Endodermal cell (in vitro differentiated cells): ENCODE data around the gene AKT3. TPM values are rescaled to one million over a fixed set of nuclear protein-coding genes. Genes with fewer than 3 reads are reported as not detected.
A peak's percentile ranks its signal among the peaks of the same experiment; 100 is the strongest.

Source experiments
- DNase-seq: peaks from one replicate; pipeline ENCODE4 v3.0.0-alpha.2; 2017
- H3K27ac ChIP-seq: 2 replicates; pipeline ENCODE4 v1.5.1; 2013; ENCODE audit warnings: mild to moderate bottlenecking, low read depth, low read length, moderate library complexity
- H3K27me3 ChIP-seq: 2 replicates; pipeline ENCODE4 v1.6.1; 2013; ENCODE audit warnings: mild to moderate bottlenecking, low read length, moderate library complexity; ENCODE audit not compliant: insufficient read depth, control insufficient read depth, poor library complexity, severe bottlenecking
- H3K36me3 ChIP-seq: 2 replicates; pipeline ENCODE4 v1.7.0; 2013; ENCODE audit warnings: mild to moderate bottlenecking, low read length, moderate library complexity; ENCODE audit not compliant: control insufficient read depth, insufficient read depth
- H3K4me1 ChIP-seq: one replicate; pipeline ENCODE4 v1.7.0; 2013; ENCODE audit warnings: low read length; ENCODE audit not compliant: control insufficient read depth, insufficient read depth
- H3K4me3 ChIP-seq: 2 replicates; pipeline ENCODE4 v1.5.1; 2013; ENCODE audit warnings: mild to moderate bottlenecking, low read length, moderate library complexity
- H3K9ac ChIP-seq: 2 replicates; pipeline ENCODE4 v1.6.1; 2013; ENCODE audit warnings: mild to moderate bottlenecking, low read length, moderate library complexity; ENCODE audit not compliant: poor library complexity, severe bottlenecking; ENCODE audit errors: extremely low read depth
- H3K9me3 ChIP-seq: 2 replicates; pipeline ENCODE4 v1.6.1; 2013; ENCODE audit warnings: mild to moderate bottlenecking, low read length, moderate library complexity; ENCODE audit not compliant: control insufficient read depth
- H3K27ac Mint-ChIP-seq: 2 replicates; pipeline ENCODE4 v1.8.0; 2020; ENCODE audit warnings: mixed read lengths
- H3K27me3 Mint-ChIP-seq: 2 replicates; pipeline ENCODE4 v1.8.0; 2021; ENCODE audit warnings: mild to moderate bottlenecking, mixed read lengths; ENCODE audit not compliant: insufficient read depth
- H3K36me3 Mint-ChIP-seq: 2 replicates; pipeline ENCODE4 v1.8.0; 2020; ENCODE audit warnings: low read depth, mixed read lengths
- H3K4me1 Mint-ChIP-seq: 2 replicates; pipeline ENCODE4 v1.8.0; 2020; ENCODE audit warnings: mixed read lengths
- H3K4me3 Mint-ChIP-seq: 2 replicates; pipeline ENCODE4 v1.8.0; 2020; ENCODE audit warnings: mild to moderate bottlenecking, moderate library complexity, mixed read lengths
- H3K9me3 Mint-ChIP-seq: 2 replicates; pipeline ENCODE4 v1.8.0; 2020; ENCODE audit warnings: mild to moderate bottlenecking, mixed read lengths
- WGBS, 2 experiments: methylation state at CpG; one replicate each; pipeline versions ENCODE4 v1.1.5 to v1.1.7; 2013; ENCODE audit warnings: missing lambda C conversion rate in 2 of 2, mixed read lengths in 1 of 2; ENCODE audit not compliant: insufficient coverage in 1 of 2, insufficient read length in 1 of 2; 5-methylcytosine and 5-hydroxymethylcytosine counted together
- total RNA-seq, 2 donors: library from RNA; stranded (reverse); fragmentation: NEBNext Ultra II Directional in 1 of 2; extraction: Animal tissue kit (Norgen Biotek cat#: 25700) in 1 of 2; gene quantifications; 2 replicates in 1 of 2; 3 replicates in 1 of 2; pipeline ENCODE4 v1.2.1, GENCODE V29; 2021
- TF ChIP-seq, protein P1 (sequence below): fragments of 200-600 bp; sonication (generic); conservative IDR thresholded peaks from 2 replicates; pipeline ENCODE4 v1.5.0; 2021; ENCODE audit warnings: antibody characterized with exemption, mild to moderate bottlenecking

AKT3 gene
- total RNA-seq, 2 donors from 2014 or later, result 38.2 to 49.1 TPM

DNA sequence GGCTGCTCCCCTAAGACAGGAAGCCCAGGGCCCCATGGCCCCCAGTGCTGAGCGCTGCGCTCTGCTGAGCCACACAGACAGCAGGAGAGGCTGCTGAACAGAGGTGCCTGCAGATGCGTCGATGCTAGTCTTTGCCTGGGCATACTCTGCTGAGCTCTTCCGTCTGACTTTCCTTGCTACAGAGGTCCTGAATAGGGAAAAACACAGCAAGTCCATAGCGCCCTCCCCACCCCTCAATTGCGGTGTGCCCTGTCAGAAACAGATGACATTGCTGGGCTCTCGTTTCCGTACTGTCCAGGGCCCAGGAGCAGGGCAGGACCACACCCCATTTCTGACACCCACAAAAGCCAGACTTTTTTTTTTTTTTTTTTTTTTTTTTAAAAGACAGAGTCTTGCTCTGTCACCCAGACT lies 341.7 kb downstream of the AKT3 start:
- H3K36me3 Mint-ChIP-seq, result peaks cover 19% of the 10 kb centered on the region
- Histone ChIP-seq H3K27me3 (no peaks in the 10 kb centered on the region), H3K4me3 (no peak overlapping the region), H3K27ac (peak overlapping the region; percentile 52), H3K9ac (no peak overlapping the region), H3K4me1 (no peaks in the 10 kb centered on the region), H3K9me3 (no peaks in the 10 kb centered on the region), H3K36me3 (no peaks in the 10 kb centered on the region)
- DNase-seq, result peak; percentile 52
- TF ChIP-seq, protein P1, sequence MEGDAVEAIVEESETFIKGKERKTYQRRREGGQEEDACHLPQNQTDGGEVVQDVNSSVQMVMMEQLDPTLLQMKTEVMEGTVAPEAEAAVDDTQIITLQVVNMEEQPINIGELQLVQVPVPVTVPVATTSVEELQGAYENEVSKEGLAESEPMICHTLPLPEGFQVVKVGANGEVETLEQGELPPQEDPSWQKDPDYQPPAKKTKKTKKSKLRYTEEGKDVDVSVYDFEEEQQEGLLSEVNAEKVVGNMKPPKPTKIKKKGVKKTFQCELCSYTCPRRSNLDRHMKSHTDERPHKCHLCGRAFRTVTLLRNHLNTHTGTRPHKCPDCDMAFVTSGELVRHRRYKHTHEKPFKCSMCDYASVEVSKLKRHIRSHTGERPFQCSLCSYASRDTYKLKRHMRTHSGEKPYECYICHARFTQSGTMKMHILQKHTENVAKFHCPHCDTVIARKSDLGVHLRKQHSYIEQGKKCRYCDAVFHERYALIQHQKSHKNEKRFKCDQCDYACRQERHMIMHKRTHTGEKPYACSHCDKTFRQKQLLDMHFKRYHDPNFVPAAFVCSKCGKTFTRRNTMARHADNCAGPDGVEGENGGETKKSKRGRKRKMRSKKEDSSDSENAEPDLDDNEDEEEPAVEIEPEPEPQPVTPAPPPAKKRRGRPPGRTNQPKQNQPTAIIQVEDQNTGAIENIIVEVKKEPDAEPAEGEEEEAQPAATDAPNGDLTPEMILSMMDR, result no peak
- no peaks in the 10 kb centered on the region for H3K27me3 Mint-ChIP-seq
- H3K4me3 Mint-ChIP-seq, result no peak overlapping the region
- WGBS, 2 experiments, result 89 to 90% methylated on average over 7 to 9 of the region's 9 CpGs
- H3K27ac Mint-ChIP-seq, result no peak overlapping the region
- H3K4me1 Mint-ChIP-seq, result peaks cover 23% of the 10 kb centered on the region
- H3K9me3 Mint-ChIP-seq, result no peaks in the 10 kb centered on the region

DNA sequence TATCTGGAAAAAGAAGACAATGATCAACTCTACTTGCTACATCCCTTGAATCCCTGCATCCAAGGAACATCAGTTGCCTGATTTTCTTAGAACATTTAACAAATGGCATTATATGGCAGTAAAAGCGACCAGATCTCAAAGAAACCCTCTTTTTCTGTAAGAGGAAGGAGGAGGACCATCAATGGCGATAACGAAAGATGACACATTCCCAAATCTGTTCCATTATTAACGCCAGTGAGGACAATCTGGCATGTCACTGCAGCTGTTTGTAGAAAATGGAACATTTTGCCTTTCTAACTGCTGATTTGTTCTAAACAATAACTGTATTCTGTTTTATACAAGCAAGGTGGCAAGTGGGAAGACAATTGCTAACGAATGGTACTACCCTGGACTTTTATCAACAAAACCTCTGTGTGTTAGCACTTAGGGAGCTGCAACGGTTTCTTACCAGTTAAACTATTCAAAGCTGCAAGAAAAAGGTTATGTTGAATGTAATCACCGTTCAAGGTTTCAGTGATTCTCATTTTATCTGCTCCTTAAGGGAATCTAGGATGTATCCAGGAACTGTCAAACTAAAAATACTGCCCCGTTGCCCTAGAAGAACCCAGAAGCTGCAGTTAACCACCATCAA lies 342.3 kb downstream of the AKT3 start:
- Mint-ChIP-seq H3K4me1 (peaks cover 23% of the 10 kb centered on the region), H3K36me3 (peaks cover 19% of the 10 kb centered on the region), H3K9me3 (no peaks in the 10 kb centered on the region), H3K27me3 (no peaks in the 10 kb centered on the region), H3K4me3 (no peak overlapping the region), H3K27ac (no peak overlapping the region)
- Histone ChIP-seq H3K27ac (peak overlapping the region; percentile 52), H3K27me3 (no peaks in the 10 kb centered on the region), H3K4me1 (no peaks in the 10 kb centered on the region), H3K4me3 (no peak overlapping the region), H3K9me3 (no peaks in the 10 kb centered on the region), H3K36me3 (no peaks in the 10 kb centered on the region), H3K9ac (no peak overlapping the region)
- WGBS, 2 experiments, result 88 to 95% methylated on average over 8 of the region's 8 CpGs
- TF ChIP-seq, protein P1, result no peak
- no peak for DNase-seq

DNA sequence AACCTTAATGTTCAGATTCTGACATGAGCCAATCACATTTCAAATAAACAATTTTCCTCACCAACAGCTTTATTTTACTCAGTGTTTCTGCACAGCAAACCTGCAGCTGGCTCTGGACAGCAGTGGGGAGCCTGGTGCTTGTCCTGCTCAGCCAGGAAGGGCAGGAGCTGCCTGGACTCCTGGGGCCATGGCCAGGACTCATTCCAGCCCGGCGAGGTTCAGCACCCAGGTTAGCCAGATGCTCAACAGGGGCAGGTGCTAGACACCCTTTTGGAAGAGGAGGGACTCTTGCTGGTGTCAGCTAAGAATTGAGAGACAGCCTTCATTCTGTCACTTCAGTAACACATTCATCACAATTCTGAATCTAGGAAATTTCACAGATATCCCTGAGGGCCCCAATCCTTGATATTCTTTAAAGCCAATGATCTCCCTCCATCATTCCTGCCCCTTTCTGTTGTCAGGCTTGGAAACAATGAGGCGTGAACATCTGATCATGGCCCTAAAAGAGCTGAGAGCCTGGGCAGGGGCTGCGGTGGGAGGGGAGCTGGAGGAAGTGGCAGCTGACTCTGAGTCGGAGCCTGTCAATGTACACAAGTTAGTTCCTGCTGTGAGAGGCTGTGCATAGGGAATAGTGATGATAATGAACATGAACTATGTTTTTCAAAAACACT lies 342.9 kb downstream of the AKT3 start:
- Mint-ChIP-seq H3K4me3 (no peak overlapping the region), H3K27me3 (no peaks in the 10 kb centered on the region), H3K36me3 (peaks cover 19% of the 10 kb centered on the region), H3K9me3 (no peaks in the 10 kb centered on the region), H3K27ac (no peak overlapping the region), H3K4me1 (peaks cover 23% of the 10 kb centered on the region)
- TF ChIP-seq, protein P1, result no peak
- H3K27me3 ChIP-seq, result no peaks in the 10 kb centered on the region
- no peaks in the 10 kb centered on the region for H3K4me1 ChIP-seq
- H3K9ac ChIP-seq, result no peak overlapping the region
- no peaks in the 10 kb centered on the region for H3K9me3 ChIP-seq
- H3K4me3 ChIP-seq, result no peak overlapping the region
- no peaks in the 10 kb centered on the region for H3K36me3 ChIP-seq
- DNase-seq, result peak; percentile 79
- WGBS, 2 experiments, result 58 to 75% methylated on average over 2 to 5 of the region's 5 CpGs
- H3K27ac ChIP-seq, result peak overlapping the region; percentile 52
